CD14-positive monocyte (primary cell): ENCODE measurements around the gene PATJ. TPM values are rescaled to one million over a fixed set of nuclear protein-coding genes. Genes with fewer than 3 reads are reported as not detected.

Experiments
- DNase-seq, 3 donors: peaks; one replicate each; pipeline ENCODE4 v3.0.0-alpha.2; 2011 to 2022
- H2AFZ ChIP-seq: 2 replicates; pipeline ENCODE4 v1.6.0; 2012; ENCODE audit warnings: mild to moderate bottlenecking, low read depth, low read length, inconsistent platforms; ENCODE audit not compliant: insufficient read depth, poor library complexity, severe bottlenecking
- H3K27ac ChIP-seq, 2 donors: 1 replicate in 1 of 2; 2 replicates in 1 of 2; pipeline ENCODE4 v1.5.1; 2012 to 2013; ENCODE audit warnings: low read length in 2 of 2, control low read depth in 1 of 2, inconsistent platforms in 1 of 2, low read depth in 1 of 2, mild to moderate bottlenecking in 1 of 2
- H3K27me3 ChIP-seq, 2 donors: one replicate each; pipeline versions ENCODE4 v1.6.0 to v1.6.1; 2011 to 2013; ENCODE audit warnings: low read length in 2 of 2; ENCODE audit not compliant: control insufficient read depth in 2 of 2, insufficient read depth in 2 of 2
- H3K36me3 ChIP-seq, 2 donors: replicated peaks in 1 of 2; 1 replicate in 1 of 2; 2 replicates in 1 of 2; pipeline versions ENCODE4 v1.5.1 to v1.6.1; 2012 to 2013; ENCODE audit warnings: low read length in 2 of 2, control low read depth in 1 of 2, inconsistent platforms in 1 of 2, mild to moderate bottlenecking in 1 of 2; ENCODE audit not compliant: insufficient read depth in 2 of 2, control insufficient read depth in 1 of 2
- H3K4me1 ChIP-seq, 2 donors: 1 replicate in 1 of 2; 2 replicates in 1 of 2; pipeline versions ENCODE4 v1.5.1 to v1.6.1; 2012 to 2013; ENCODE audit warnings: low read length in 2 of 2, control low read depth in 1 of 2, inconsistent platforms in 1 of 2, mild to moderate bottlenecking in 1 of 2, moderate library complexity in 1 of 2; ENCODE audit not compliant: insufficient read depth in 2 of 2, control insufficient read depth in 1 of 2
- H3K4me2 ChIP-seq: replicated peaks from 2 replicates; pipeline ENCODE3; 2012; ENCODE audit warnings: low read length, moderate library complexity, mild to moderate bottlenecking; ENCODE audit not compliant: poor library complexity, severe bottlenecking; ENCODE audit errors: extremely low read depth
- H3K4me3 ChIP-seq, 3 experiments: fragments of 200-600 bp in 1 of 3; sonication (generic) in 1 of 3; replicated peaks in 1 of 3; 1 replicate in 2 of 3; 2 replicates in 1 of 3; pipeline ENCODE4 v1.5.1; 2011 to 2013; ENCODE audit warnings: low read length in 3 of 3, mild to moderate bottlenecking in 3 of 3, control low read depth in 2 of 3, low read depth in 2 of 3, inconsistent platforms in 1 of 3, moderate library complexity in 1 of 3
- H3K79me2 ChIP-seq: 2 replicates; pipeline ENCODE4 v1.6.0; 2012; ENCODE audit warnings: mild to moderate bottlenecking, control low read depth, inconsistent platforms, low read length, moderate library complexity; ENCODE audit not compliant: insufficient read depth
- H3K9ac ChIP-seq: 2 replicates; pipeline ENCODE4 v1.6.0; 2017; ENCODE audit warnings: low read length, mild to moderate bottlenecking; ENCODE audit not compliant: insufficient read depth, poor library complexity, severe bottlenecking
- H3K9me3 ChIP-seq, 2 donors: replicated peaks in 1 of 2; 1 replicate in 1 of 2; 2 replicates in 1 of 2; pipeline versions ENCODE4 v1.5.1 to v1.6.1; 2012 to 2013; ENCODE audit warnings: low read length in 2 of 2, control low read depth in 1 of 2; ENCODE audit not compliant: control insufficient read depth in 1 of 2, insufficient read depth in 1 of 2
- H4K20me1 ChIP-seq: 2 replicates; pipeline ENCODE4 v1.6.0; 2012; ENCODE audit warnings: mild to moderate bottlenecking, low read length, control low read depth, moderate library complexity; ENCODE audit not compliant: insufficient read depth
- H3K27ac Mint-ChIP-seq, 7 donors: one replicate each; pipeline ENCODE4 v1.8.0; 2020; ENCODE audit warnings: mild to moderate bottlenecking in 7 of 7, mixed read lengths in 7 of 7, moderate library complexity in 6 of 7, inconsistent platforms in 2 of 7
- H3K27me3 Mint-ChIP-seq, 3 donors: one replicate each; pipeline ENCODE4 v1.8.0; 2021 to 2022; ENCODE audit warnings: low read depth in 3 of 3, mild to moderate bottlenecking in 3 of 3, mixed read lengths in 3 of 3, moderate library complexity in 3 of 3, inconsistent platforms in 1 of 3
- H3K36me3 Mint-ChIP-seq, 2 donors: one replicate each; pipeline ENCODE4 v1.8.0; 2020; ENCODE audit warnings: mixed read lengths in 2 of 2, inconsistent platforms in 1 of 2, mild to moderate bottlenecking in 1 of 2
- H3K4me1 Mint-ChIP-seq: one replicate; pipeline ENCODE4 v1.8.0; 2020; ENCODE audit warnings: mild to moderate bottlenecking, mixed read lengths
- H3K4me3 Mint-ChIP-seq, 2 donors: one replicate each; pipeline ENCODE4 v1.8.0; 2020; ENCODE audit warnings: mild to moderate bottlenecking in 2 of 2, mixed read lengths in 2 of 2, moderate library complexity in 1 of 2
- H3K9me3 Mint-ChIP-seq, 7 donors: one replicate each; pipeline ENCODE4 v1.8.0; 2020 to 2022; ENCODE audit warnings: mixed read lengths in 7 of 7, mild to moderate bottlenecking in 6 of 7, moderate library complexity in 6 of 7, inconsistent platforms in 2 of 7
- WGBS: methylation state at CpG from one replicate; pipeline ENCODE4 v1.1.5; 2013; ENCODE audit warnings: missing lambda C conversion rate; ENCODE audit not compliant: insufficient coverage; 5-methylcytosine and 5-hydroxymethylcytosine counted together
- intact Hi-C, 2 donors: fragments of 100-400 bp; cut with micrococcal nuclease; formaldehyde crosslinking; loops; one replicate each; pipeline versions ENCODE4 v1.15.0 to v1.15.1; 2023
- polyA plus RNA-seq, 3 donors: library from polyadenylated mRNA; depleted of rRNA in 1 of 3; unstranded in 2 of 3; stranded (reverse) in 1 of 3; fragments of 300-500 nt in 2 of 3; fragments of >200 nt in 1 of 3; fragmentation: Illumina TruSeq in 2 of 3; gene quantifications; 1 replicate in 2 of 3; 2 replicates in 1 of 3; pipeline ENCODE4 v1.2.3, GENCODE V29; 2012 to 2021
- TF ChIP-seq, protein P1 (sequence below): fragments of 200-600 bp; IDR thresholded peaks from one replicate; pipeline ENCODE4 v1.8.0; 2022; ENCODE audit warnings: antibody characterized with exemption, mild to moderate bottlenecking

The PATJ gene
- polyA plus RNA-seq, 3 donors = 0.01 to 0.23 TPM; not detected in 1

DNA sequence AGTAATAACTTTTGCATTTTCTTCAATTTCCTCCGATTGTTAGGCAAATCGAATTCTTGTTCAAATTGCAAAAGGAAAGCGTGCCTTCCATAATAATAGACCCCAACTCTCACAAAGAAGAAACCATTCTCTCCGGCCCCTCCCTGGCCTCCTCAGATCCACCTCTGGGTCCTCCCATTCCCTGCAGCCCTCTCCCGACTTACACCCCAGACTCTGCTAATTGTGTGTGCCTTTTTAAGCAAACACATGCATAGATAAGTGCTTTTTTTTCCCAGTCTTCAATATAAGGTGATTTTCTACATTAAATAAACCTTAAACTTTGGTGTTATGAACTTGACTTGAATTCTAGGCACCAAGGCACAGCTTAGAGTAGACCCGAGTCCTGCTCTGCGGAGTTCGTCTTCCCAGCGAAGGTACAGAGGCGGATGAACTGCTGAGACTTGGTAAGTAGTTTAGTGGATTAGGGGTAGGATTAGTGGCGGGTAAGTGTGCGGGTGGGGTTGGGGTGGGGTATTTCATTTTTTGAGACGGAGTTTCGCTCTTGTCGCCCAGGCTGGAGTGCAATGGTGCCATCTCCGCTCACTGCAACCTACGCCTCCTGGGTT, 453.9 kb downstream of the PATJ start:
- Histone ChIP-seq H3K36me3 (no peaks in the 10 kb centered on the region), H3K27me3 (peaks cover 16 to 37% of the 10 kb centered on the region in 2 donors), H4K20me1 (no peaks in the 10 kb centered on the region), H3K79me2 (no peaks in the 10 kb centered on the region), H3K9me3 (peaks cover 0 to 8% of the 10 kb centered on the region in 2 donors), H3K9ac (no peak overlapping the region), H3K4me2 (no peak overlapping the region), H3K27ac (no peak overlapping the region), H3K4me1 (peaks cover 4 to 8% of the 10 kb centered on the region in 2 donors), H3K4me3 (no peak overlapping the region), H2AFZ (no peak overlapping the region)
- H3K4me1 Mint-ChIP-seq = peaks cover 21% of the 10 kb centered on the region
- peak overlapping the region in 1 of 2 donors; percentile 83 for H3K4me3 Mint-ChIP-seq
- H3K27ac Mint-ChIP-seq = no peak overlapping the region
- peaks cover 4 to 20% (median 18%) of the 10 kb centered on the region in 7 donors for H3K9me3 Mint-ChIP-seq
- WGBS = 81% methylated on average over 8 of the region's 17 CpGs
- DNase-seq = no peak
- peaks cover 32 to 54% (median 47%) of the 10 kb centered on the region in 3 donors for H3K27me3 Mint-ChIP-seq
- intact Hi-C loops = no loop called here
- H3K36me3 Mint-ChIP-seq = peaks cover 2 to 8% of the 10 kb centered on the region in 2 donors
- TF ChIP-seq, protein P1, sequence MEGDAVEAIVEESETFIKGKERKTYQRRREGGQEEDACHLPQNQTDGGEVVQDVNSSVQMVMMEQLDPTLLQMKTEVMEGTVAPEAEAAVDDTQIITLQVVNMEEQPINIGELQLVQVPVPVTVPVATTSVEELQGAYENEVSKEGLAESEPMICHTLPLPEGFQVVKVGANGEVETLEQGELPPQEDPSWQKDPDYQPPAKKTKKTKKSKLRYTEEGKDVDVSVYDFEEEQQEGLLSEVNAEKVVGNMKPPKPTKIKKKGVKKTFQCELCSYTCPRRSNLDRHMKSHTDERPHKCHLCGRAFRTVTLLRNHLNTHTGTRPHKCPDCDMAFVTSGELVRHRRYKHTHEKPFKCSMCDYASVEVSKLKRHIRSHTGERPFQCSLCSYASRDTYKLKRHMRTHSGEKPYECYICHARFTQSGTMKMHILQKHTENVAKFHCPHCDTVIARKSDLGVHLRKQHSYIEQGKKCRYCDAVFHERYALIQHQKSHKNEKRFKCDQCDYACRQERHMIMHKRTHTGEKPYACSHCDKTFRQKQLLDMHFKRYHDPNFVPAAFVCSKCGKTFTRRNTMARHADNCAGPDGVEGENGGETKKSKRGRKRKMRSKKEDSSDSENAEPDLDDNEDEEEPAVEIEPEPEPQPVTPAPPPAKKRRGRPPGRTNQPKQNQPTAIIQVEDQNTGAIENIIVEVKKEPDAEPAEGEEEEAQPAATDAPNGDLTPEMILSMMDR = no peak

DNA sequence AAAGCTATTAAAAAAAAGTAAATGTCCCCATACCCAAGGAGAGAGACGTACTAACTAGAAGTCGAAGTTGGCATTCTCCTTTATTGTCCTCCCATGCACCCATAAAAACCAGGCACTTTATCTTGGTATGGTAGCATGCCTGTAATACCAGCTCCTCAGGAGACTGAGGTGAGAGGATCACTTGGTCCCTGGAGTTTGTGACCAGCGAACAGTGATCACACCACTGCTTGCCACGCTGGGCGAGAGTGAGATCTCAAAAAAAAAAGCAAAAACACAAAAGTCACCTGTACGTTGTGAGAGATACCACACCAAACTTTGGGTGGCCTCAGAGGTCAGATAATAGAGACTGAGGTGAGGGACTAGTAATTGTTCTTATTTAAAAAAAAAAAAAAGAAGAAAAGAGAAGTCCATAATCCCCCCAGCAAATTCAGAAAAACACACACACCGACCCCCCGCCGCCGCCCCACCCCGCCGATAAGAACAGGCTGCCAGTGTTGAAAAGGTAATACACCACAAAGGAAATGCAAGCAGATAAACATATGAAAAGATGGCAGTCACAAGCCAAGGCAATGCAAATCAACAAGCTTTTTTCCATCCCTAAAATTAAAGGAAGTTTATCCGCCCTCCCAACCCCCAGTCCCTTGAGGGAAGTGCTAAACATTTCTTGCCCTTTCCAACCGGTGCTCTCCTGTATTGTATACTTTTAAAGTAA, 455.9 kb downstream of the PATJ start:
- Mint-ChIP-seq H3K27me3 (peaks cover 34 to 56% (median 43%) of the 10 kb centered on the region in 3 donors), H3K27ac (peak overlapping the region in 1 of 7 donors; percentile 21), H3K36me3 (peaks cover 2 to 8% of the 10 kb centered on the region in 2 donors), H3K4me3 (peak overlapping the region in 1 of 2 donors; percentile 30), H3K4me1 (peaks cover 21% of the 10 kb centered on the region), H3K9me3 (peaks cover 4 to 18% (median 16%) of the 10 kb centered on the region in 7 donors)
- H3K9me3 ChIP-seq = peaks cover 0 to 8% of the 10 kb centered on the region in 2 donors
- no peak for DNase-seq
- H3K79me2 ChIP-seq = no peaks in the 10 kb centered on the region
- H2AFZ ChIP-seq = no peak overlapping the region
- no peak overlapping the region for H3K4me3 ChIP-seq
- H3K4me2 ChIP-seq = no peak overlapping the region
- WGBS = 17% methylated on average over 6 of the region's 14 CpGs
- no peak overlapping the region for H3K27ac ChIP-seq
- no peak overlapping the region for H3K9ac ChIP-seq
- TF ChIP-seq, protein P1 = no peak
- no peaks in the 10 kb centered on the region for H4K20me1 ChIP-seq
- intact Hi-C loops = no loop called here
- H3K36me3 ChIP-seq = no peaks in the 10 kb centered on the region
- peaks cover 16 to 37% of the 10 kb centered on the region in 2 donors for H3K27me3 ChIP-seq
- H3K4me1 ChIP-seq = peaks cover 4 to 8% of the 10 kb centered on the region in 2 donors
